H9 (cell line): ENCODE measurements around the gene CD93. TPM values are rescaled to one million over a fixed set of nuclear protein-coding genes. Genes with fewer than 3 reads are reported as not detected.

Source experiments
- DNase-seq: peaks from one replicate; pipeline ENCODE4 v3.0.0-alpha.2; 2017
- H2AFZ ChIP-seq: one replicate; pipeline ENCODE4 v1.6.1; 2013; ENCODE audit warnings: mild to moderate bottlenecking, low read length, control low read depth, moderate library complexity
- H2AK5ac ChIP-seq: 2 replicates; pipeline ENCODE4 v1.6.1; 2013; ENCODE audit warnings: low read length, control low read depth, mixed read lengths; ENCODE audit not compliant: insufficient read length
- H2BK120ac ChIP-seq: one replicate; pipeline ENCODE4 v1.6.1; 2013; ENCODE audit warnings: low read depth, mild to moderate bottlenecking, low read length, control low read depth, inconsistent platforms; ENCODE audit not compliant: poor library complexity, severe bottlenecking
- H2BK12ac ChIP-seq: 2 replicates; pipeline ENCODE4 v1.6.1; 2013; ENCODE audit warnings: low read length, control low read depth, mixed read lengths, low read depth; ENCODE audit not compliant: insufficient read length
- H2BK15ac ChIP-seq: 2 replicates; pipeline ENCODE4 v1.6.1; 2013; ENCODE audit warnings: low read depth, low read length, control low read depth
- H2BK20ac ChIP-seq: one replicate; pipeline ENCODE4 v1.6.1; 2013; ENCODE audit warnings: low read depth, mild to moderate bottlenecking, low read length, control low read depth, inconsistent platforms; ENCODE audit not compliant: poor library complexity, severe bottlenecking
- H2BK5ac ChIP-seq: 2 replicates; pipeline ENCODE4 v1.6.1; 2013; ENCODE audit warnings: low read length, control low read depth, mixed read lengths; ENCODE audit not compliant: insufficient read length
- H3K14ac ChIP-seq: 2 replicates; pipeline ENCODE4 v1.6.1; 2013; ENCODE audit warnings: low read length, control low read depth; ENCODE audit not compliant: insufficient read depth
- H3K18ac ChIP-seq: 2 replicates; pipeline ENCODE4 v1.6.1; 2013; ENCODE audit warnings: low read depth, mild to moderate bottlenecking, mixed read lengths, low read length, control low read depth; ENCODE audit not compliant: insufficient read length
- H3K23ac ChIP-seq: 2 replicates; pipeline ENCODE4 v1.6.1; 2013; ENCODE audit warnings: low read length, control low read depth, mixed read lengths, low read depth; ENCODE audit not compliant: insufficient read length
- H3K23me2 ChIP-seq: 2 replicates; pipeline ENCODE4 v1.6.1; 2013; ENCODE audit warnings: low read depth, mild to moderate bottlenecking, mixed read lengths, low read length, control low read depth; ENCODE audit not compliant: insufficient read length, poor library complexity, severe bottlenecking
- H3K27ac ChIP-seq: 2 replicates; pipeline ENCODE4 v1.5.1; 2013; ENCODE audit warnings: low read length, control low read depth, mixed read lengths, low read depth; ENCODE audit not compliant: insufficient read length
- H3K27me3 ChIP-seq: 2 replicates; pipeline ENCODE4 v1.6.1; 2013; ENCODE audit warnings: low read length, control low read depth, inconsistent platforms; ENCODE audit not compliant: insufficient read depth
- H3K4ac ChIP-seq: 2 replicates; pipeline ENCODE4 v1.6.1; 2013; ENCODE audit warnings: low read depth, mild to moderate bottlenecking, control low read depth, inconsistent platforms, low read length, moderate library complexity
- H3K4me1 ChIP-seq: 2 replicates; pipeline ENCODE4 v1.6.1; 2013; ENCODE audit warnings: low read length, control low read depth, inconsistent platforms; ENCODE audit not compliant: insufficient read depth
- H3K4me2 ChIP-seq: 2 replicates; pipeline ENCODE4 v1.6.1; 2013; ENCODE audit warnings: low read length, control low read depth, mixed read lengths; ENCODE audit not compliant: insufficient read length, insufficient read depth
- H3K56ac ChIP-seq: 2 replicates; pipeline ENCODE4 v1.6.1; 2013; ENCODE audit warnings: low read depth, mild to moderate bottlenecking, mixed read lengths, low read length, control low read depth; ENCODE audit not compliant: insufficient read length
- H3K79me1 ChIP-seq: 2 replicates; pipeline ENCODE4 v1.6.1; 2013; ENCODE audit warnings: low read depth, mild to moderate bottlenecking, moderate library complexity, low read length, control low read depth, inconsistent platforms; ENCODE audit not compliant: insufficient read depth, poor library complexity, severe bottlenecking
- H3K79me2 ChIP-seq: 2 replicates; pipeline ENCODE4 v1.6.1; 2013; ENCODE audit warnings: low read length, control low read depth, inconsistent platforms; ENCODE audit not compliant: insufficient read depth
- H3K9ac ChIP-seq: 2 replicates; pipeline ENCODE4 v1.6.1; 2013; ENCODE audit warnings: low read length, control low read depth, mixed read lengths; ENCODE audit not compliant: insufficient read length; ENCODE audit errors: extremely low read depth
- H3K9me3 ChIP-seq: one replicate; pipeline ENCODE4 v1.6.1; 2013; ENCODE audit warnings: low read depth, low read length, inconsistent platforms; ENCODE audit not compliant: control insufficient read depth
- H3T11ph ChIP-seq: one replicate; pipeline ENCODE4 v1.6.1; 2013; ENCODE audit warnings: mild to moderate bottlenecking, low read length, control low read depth, inconsistent platforms
- H4K20me1 ChIP-seq: one replicate; pipeline ENCODE4 v1.6.1; 2013; ENCODE audit not compliant: control insufficient read depth, insufficient read length, insufficient read depth
- H4K5ac ChIP-seq: 2 replicates; pipeline ENCODE4 v1.6.1; 2013; ENCODE audit warnings: low read depth, mild to moderate bottlenecking, mixed read lengths, low read length, control low read depth; ENCODE audit not compliant: insufficient read length
- H4K8ac ChIP-seq: replicated peaks from 2 replicates; pipeline ENCODE4 v1.6.1; 2013; ENCODE audit warnings: low read length, control low read depth, mixed read lengths, low read depth; ENCODE audit not compliant: insufficient read length
- H4K91ac ChIP-seq: 2 replicates; pipeline ENCODE4 v1.6.1; 2013; ENCODE audit warnings: low read depth, mild to moderate bottlenecking, moderate library complexity, mixed read lengths, low read length, control low read depth; ENCODE audit not compliant: insufficient read length
- H3K27ac Mint-ChIP-seq, 3 experiments: 2 replicates in 2 of 3; 3 replicates in 1 of 3; pipeline ENCODE4 v1.8.0; 2020 to 2021; ENCODE audit warnings: mixed read lengths in 3 of 3, mild to moderate bottlenecking in 1 of 3, moderate library complexity in 1 of 3
- H3K27me3 Mint-ChIP-seq: 2 replicates; pipeline ENCODE4 v1.8.0; 2021; ENCODE audit warnings: low read depth, mild to moderate bottlenecking, moderate library complexity, mixed read lengths
- H3K36me3 Mint-ChIP-seq, 3 experiments: 2 replicates in 2 of 3; 3 replicates in 1 of 3; pipeline ENCODE4 v1.8.0; 2020 to 2021; ENCODE audit warnings: low read depth in 3 of 3, mixed read lengths in 3 of 3; ENCODE audit not compliant: insufficient read depth in 1 of 3
- H3K4me1 Mint-ChIP-seq, 2 experiments: 2 replicates each; pipeline ENCODE4 v1.8.0; 2020; ENCODE audit warnings: mixed read lengths in 2 of 2
- H3K4me3 Mint-ChIP-seq, 2 experiments: 2 replicates in 1 of 2; 3 replicates in 1 of 2; pipeline ENCODE4 v1.8.0; 2020 to 2021; ENCODE audit warnings: mild to moderate bottlenecking in 2 of 2, mixed read lengths in 2 of 2, moderate library complexity in 1 of 2
- H3K9me3 Mint-ChIP-seq, 2 experiments: 2 replicates in 1 of 2; 3 replicates in 1 of 2; pipeline ENCODE4 v1.8.0; 2020; ENCODE audit warnings: mild to moderate bottlenecking in 2 of 2, mixed read lengths in 2 of 2, moderate library complexity in 1 of 2
- CTCF ChIP-seq: fragments of 200-600 bp; sonication (generic); conservative IDR thresholded peaks from 3 replicates; pipeline ENCODE4 v1.8.0; 2021; ENCODE audit warnings: antibody characterized with exemption, mild to moderate bottlenecking
- WGBS: extraction: QIAGEN DNeasy Blood & Tissue Kit; methylation state at CpG from one replicate; pipeline ENCODE4 v1.1.7; 2013; ENCODE audit warnings: missing lambda C conversion rate, low lambda C conversion rate, mixed read lengths; ENCODE audit not compliant: insufficient read length; ENCODE audit errors: extremely low coverage; 5-methylcytosine and 5-hydroxymethylcytosine counted together
- total RNA-seq: library from RNA; stranded (reverse); gene quantifications from 2 replicates; pipeline ENCODE4 v1.2.1, GENCODE V29; 2021

CD93 gene
- total RNA-seq, 1 experiment from 2014 or later: not detected

- Histone ChIP-seq H3K4ac (no peak overlapping the region), H3K23me2 (no peaks in the 10 kb centered on the region), H2BK5ac (no peak overlapping the region), H2AK5ac (no peak overlapping the region), H3K27ac (no peak overlapping the region), H2BK120ac (no peak overlapping the region), H3K9ac (no peak overlapping the region), H3K79me1 (no peaks in the 10 kb centered on the region), H3K4me2 (no peak overlapping the region), H3K23ac (no peak overlapping the region), H4K5ac (no peak overlapping the region), H3K9me3 (no peaks in the 10 kb centered on the region), H4K91ac (no peak overlapping the region), H3K27me3 (no peaks in the 10 kb centered on the region), H2AFZ (no peak overlapping the region), H3T11ph (no peak overlapping the region), H4K20me1 (no peaks in the 10 kb centered on the region), H3K14ac (no peak overlapping the region), H3K18ac (no peak overlapping the region), H3K56ac (no peak overlapping the region), H3K4me1 (peaks cover 3% of the 10 kb centered on the region; the same call in 1 of the 2 replicates), H2BK12ac (no peak overlapping the region), H3K79me2 (no peaks in the 10 kb centered on the region), H2BK15ac (no peak overlapping the region), H4K8ac (no peak overlapping the region), H2BK20ac (no peak overlapping the region)
- WGBS: no CpG with 5 or more reads among the region's 3 CpGs
- TF ChIP-seq CTCF: no peak
- H3K27ac Mint-ChIP-seq: no peak overlapping the region
- peaks cover 2% of the 10 kb centered on the region for H3K27me3 Mint-ChIP-seq
- H3K9me3 Mint-ChIP-seq: peaks cover 0 to 3% of the 10 kb centered on the region in 2 experiments; a peak in 2 of 5 replicates
- H3K4me3 Mint-ChIP-seq: no peak overlapping the region
- H3K4me1 Mint-ChIP-seq: peaks cover 21 to 31% of the 10 kb centered on the region in 2 experiments
- no peak for DNase-seq
- no peaks in the 10 kb centered on the region for H3K36me3 Mint-ChIP-seq
Observed at GRCh38 chr20:23059001-23059400, 27.1 kb downstream of the CD93 start.
